ENCODE data around the gene APCDD1L.
"Not testable (repeated sequence)": the region's sequence is repeated elsewhere in the genome, so short reads cannot be mapped to it uniquely, and the experiment has no call there.

The APCDD1L gene

GRCh38 chr20:58438970-58439808 is 76.0 kb downstream of the APCDD1L start:
- DNase-seq (ENCODE audit: low spot score) = no peak

- no peak for DNase-seq (ENCODE audit: low spot score)
These were observed 78.1 kb downstream of the APCDD1L start for GRCh38 chr20:58436868-58437645.

- no peak for DNase-seq (ENCODE audit: low spot score)
These were observed 80.0 kb downstream of the APCDD1L start for GRCh38 chr20:58435237-58435636.

- DNase-seq (ENCODE audit: low spot score) = no peak
These were observed 80.9 kb downstream of the APCDD1L start for GRCh38 chr20:58434326-58434725.

GRCh38 chr20:58433759-58434158 is 81.4 kb downstream of the APCDD1L start:
- DNase-seq (ENCODE audit: low spot score) = no peak

- no peak for DNase-seq (ENCODE audit: low spot score)
These were observed 82.1 kb downstream of the APCDD1L start for GRCh38 chr20:58433029-58433647.

- no peak for DNase-seq (ENCODE audit: low spot score)
These were observed 82.8 kb downstream of the APCDD1L start for GRCh38 chr20:58432186-58432954.

GRCh38 chr20:58431134-58431533 is 84.1 kb downstream of the APCDD1L start:
- DNase-seq (ENCODE audit: low spot score) = no peak

- no peak for DNase-seq (ENCODE audit: low spot score)
These were observed 85.9 kb downstream of the APCDD1L start for GRCh38 chr20:58429303-58429702.

- no peak for DNase-seq (ENCODE audit: low spot score)
These were observed 86.8 kb downstream of the APCDD1L start for GRCh38 chr20:58428364-58428763.

GRCh38 chr20:58427571-58427970 is 87.6 kb downstream of the APCDD1L start:
- not testable (repeated sequence) for DNase-seq (ENCODE audit: low spot score)

GRCh38 chr20:58424218-58424969 is 90.8 kb downstream of the APCDD1L start:
- no peak for DNase-seq (ENCODE audit: low spot score)

- DNase-seq (ENCODE audit: low spot score) = no peak
These were observed 93.7 kb downstream of the APCDD1L start for GRCh38 chr20:58421497-58421850.

GRCh38 chr20:58420798-58421496 is 94.3 kb downstream of the APCDD1L start:
- DNase-seq (ENCODE audit: low spot score) = no peak

GRCh38 chr20:58418949-58419748 is 96.0 kb downstream of the APCDD1L start:
- no peak for DNase-seq (ENCODE audit: low spot score)

- no peak for DNase-seq (ENCODE audit: low spot score)
These were observed 97.8 kb downstream of the APCDD1L start for GRCh38 chr20:58417438-58417837.

- DNase-seq (ENCODE audit: low spot score) = no peak
These were observed 98.4 kb downstream of the APCDD1L start for GRCh38 chr20:58416835-58417234.

- DNase-seq (ENCODE audit: low spot score) = no peak
These were observed 99.1 kb downstream of the APCDD1L start for GRCh38 chr20:58416057-58416456.

GRCh38 chr20:58414786-58415185 is 100.4 kb downstream of the APCDD1L start:
- DNase-seq (ENCODE audit: low spot score) = not testable (repeated sequence)

- not testable (repeated sequence) for DNase-seq (ENCODE audit: low spot score)
These were observed 101.0 kb downstream of the APCDD1L start for GRCh38 chr20:58414216-58414615.
